GM21528 (cell line): Measurements from ENCODE around the gene SELENOI.
"Not testable (repeated sequence)": the region's sequence is repeated elsewhere in the genome, so short reads cannot be mapped to it uniquely, and the experiment has no call there.

Source experiments
- ATAC-seq: cut with Tn5 transposase; IDR thresholded peaks from one replicate; pipeline ENCODE4 v1.9.1; 2021; ENCODE audit warnings: mild to moderate bottlenecking, moderate library complexity; ENCODE audit not compliant: unreplicated experiment, low FRiP score

The SELENOI gene

GRCh38 chr2:26345545-26346453 is at the start of gene SELENOI:
TSS of gene SELENOI (plus strand) at chr2:26346143. CDS start at chr2:26346233, 90 bp downstream.
- ATAC-seq: peak; percentile 94

GRCh38 chr2:26297061-26297460 is 48.9 kb upstream of the SELENOI start:
- ATAC-seq: no peak

- ATAC-seq: no peak
These were observed 47.7 kb upstream of the SELENOI start for GRCh38 chr2:26298286-26298637.

- no peak for ATAC-seq
These were observed 47.1 kb upstream of the SELENOI start for GRCh38 chr2:26298638-26299393.

- no peak for ATAC-seq
These were observed 46.4 kb upstream of the SELENOI start for GRCh38 chr2:26299471-26300101.

- no peak for ATAC-seq
These were observed 45.6 kb upstream of the SELENOI start for GRCh38 chr2:26300234-26300925.

GRCh38 chr2:26302846-26303245 is 43.1 kb upstream of the SELENOI start:
- no peak for ATAC-seq

GRCh38 chr2:26305094-26305493 is 40.8 kb upstream of the SELENOI start:
- not testable (repeated sequence) for ATAC-seq

GRCh38 chr2:26305540-26305939 is 40.4 kb upstream of the SELENOI start:
- ATAC-seq: no peak

GRCh38 chr2:26309921-26310320 is 36.0 kb upstream of the SELENOI start:
- no peak for ATAC-seq

- no peak for ATAC-seq
These were observed 33.5 kb upstream of the SELENOI start for GRCh38 chr2:26312471-26312870.

GRCh38 chr2:26313446-26313845 is 32.5 kb upstream of the SELENOI start:
- ATAC-seq: no peak

GRCh38 chr2:26314243-26314642 is 31.7 kb upstream of the SELENOI start:
- ATAC-seq: no peak

GRCh38 chr2:26316041-26316440 is 29.9 kb upstream of the SELENOI start:
- no peak for ATAC-seq

- no peak for ATAC-seq
These were observed 29.1 kb upstream of the SELENOI start for GRCh38 chr2:26316845-26317244.

- ATAC-seq: no peak
These were observed 28.4 kb upstream of the SELENOI start for GRCh38 chr2:26317377-26318105.

- no peak for ATAC-seq
These were observed 27.0 kb upstream of the SELENOI start for GRCh38 chr2:26318950-26319349.

- not testable (repeated sequence) for ATAC-seq
These were observed 21.5 kb upstream of the SELENOI start for GRCh38 chr2:26324479-26324878.

GRCh38 chr2:26324903-26325302 is 21.0 kb upstream of the SELENOI start:
- no peak for ATAC-seq

GRCh38 chr2:26325851-26326250 is 20.1 kb upstream of the SELENOI start:
- ATAC-seq: no peak
